Trophoblast cell (in vitro differentiated cells and primary cell): Measurements from ENCODE around the gene FBXO10.
"Not testable (repeated sequence)": the region's sequence is repeated elsewhere in the genome, so short reads cannot be mapped to it uniquely, and the experiment has no call there.

Experiments used
- DNase-seq, 2 donors: peaks; one replicate each; pipeline ENCODE4 v3.0.0-alpha.2; 2016
- H2AFZ ChIP-seq: 2 replicates; pipeline ENCODE4 v1.6.1; 2013; ENCODE audit warnings: low read length, moderate library complexity, mild to moderate bottlenecking; ENCODE audit not compliant: insufficient read depth, poor library complexity
- H2AK5ac ChIP-seq: 2 replicates; pipeline ENCODE4 v1.6.1; 2013; ENCODE audit warnings: mild to moderate bottlenecking, low read length
- H2BK120ac ChIP-seq: 2 replicates; pipeline ENCODE4 v1.6.1; 2013; ENCODE audit warnings: low read length, mild to moderate bottlenecking, moderate library complexity; ENCODE audit not compliant: insufficient read depth, poor library complexity
- H2BK12ac ChIP-seq: 2 replicates; pipeline ENCODE4 v1.6.1; 2013; ENCODE audit warnings: mild to moderate bottlenecking, low read length, moderate library complexity
- H2BK5ac ChIP-seq: 2 replicates; pipeline ENCODE4 v1.6.1; 2013; ENCODE audit warnings: low read length, low read depth, moderate library complexity, mild to moderate bottlenecking; ENCODE audit not compliant: poor library complexity
- H3K14ac ChIP-seq: 2 replicates; pipeline ENCODE4 v1.6.1; 2013; ENCODE audit warnings: mild to moderate bottlenecking, low read length
- H3K18ac ChIP-seq: 2 replicates; pipeline ENCODE4 v1.6.1; 2013; ENCODE audit warnings: mild to moderate bottlenecking, low read length
- H3K23ac ChIP-seq: 2 replicates; pipeline ENCODE4 v1.6.1; 2013; ENCODE audit warnings: low read length
- H3K27ac ChIP-seq: 2 replicates; pipeline ENCODE4 v1.5.1; 2013; ENCODE audit warnings: low read depth, mild to moderate bottlenecking, inconsistent platforms, low read length, moderate library complexity
- H3K27me3 ChIP-seq: 2 replicates; pipeline ENCODE4 v1.6.1; 2013; ENCODE audit warnings: inconsistent platforms, mild to moderate bottlenecking, low read length, moderate library complexity; ENCODE audit not compliant: insufficient read depth
- H3K36me3 ChIP-seq, 2 experiments: 1 replicate in 1 of 2; 2 replicates in 1 of 2; pipeline ENCODE4 v1.6.1; 2013; ENCODE audit warnings: low read length in 2 of 2, mild to moderate bottlenecking in 2 of 2, moderate library complexity in 1 of 2; ENCODE audit not compliant: insufficient read depth in 2 of 2, control insufficient read depth in 1 of 2
- H3K4ac ChIP-seq: 2 replicates; pipeline ENCODE4 v1.6.1; 2013; ENCODE audit warnings: low read depth, mild to moderate bottlenecking, low read length, moderate library complexity
- H3K4me1 ChIP-seq, 2 experiments: 1 replicate in 1 of 2; 2 replicates in 1 of 2; pipeline ENCODE4 v1.6.1; 2013; ENCODE audit warnings: low read length in 2 of 2, mild to moderate bottlenecking in 2 of 2, moderate library complexity in 1 of 2; ENCODE audit not compliant: insufficient read depth in 2 of 2, control insufficient read depth in 1 of 2
- H3K4me2 ChIP-seq: 2 replicates; pipeline ENCODE4 v1.6.1; 2013; ENCODE audit warnings: inconsistent platforms, mild to moderate bottlenecking, low read length, moderate library complexity
- H3K4me3 ChIP-seq: 2 replicates; pipeline ENCODE4 v1.5.1; 2013; ENCODE audit warnings: mild to moderate bottlenecking, low read depth, low read length, inconsistent platforms
- H3K79me1 ChIP-seq: one replicate; pipeline ENCODE4 v1.6.1; 2013; ENCODE audit warnings: low read length
- H3K79me2 ChIP-seq: 2 replicates; pipeline ENCODE4 v1.6.1; 2013; ENCODE audit warnings: low read length, mild to moderate bottlenecking; ENCODE audit not compliant: control insufficient read depth, insufficient read depth, poor library complexity
- H3K9ac ChIP-seq: 2 replicates; pipeline ENCODE4 v1.6.1; 2013; ENCODE audit warnings: mild to moderate bottlenecking, low read length
- H3K9me3 ChIP-seq: 2 replicates; pipeline ENCODE4 v1.6.1; 2013; ENCODE audit warnings: low read depth, mild to moderate bottlenecking, control low read depth, inconsistent platforms, low read length; ENCODE audit not compliant: insufficient read depth
- H4K12ac ChIP-seq: 2 replicates; pipeline ENCODE4 v1.6.1; 2013; ENCODE audit warnings: low read depth, mild to moderate bottlenecking, low read length, moderate library complexity
- H4K8ac ChIP-seq: 2 replicates; pipeline ENCODE4 v1.6.1; 2013; ENCODE audit warnings: low read depth, mild to moderate bottlenecking, low read length, moderate library complexity
- H4K91ac ChIP-seq: one replicate; pipeline ENCODE4 v1.6.1; 2013; ENCODE audit warnings: low read depth, mild to moderate bottlenecking, low read length, moderate library complexity
- WGBS: extraction: QIAGEN DNeasy Blood & Tissue Kit; methylation state at CpG from one replicate; pipeline ENCODE4 v1.1.7; 2013; ENCODE audit warnings: missing lambda C conversion rate; ENCODE audit not compliant: insufficient read length, insufficient coverage; ENCODE audit errors: extremely low coverage; 5-methylcytosine and 5-hydroxymethylcytosine counted together

The FBXO10 gene

DNA sequence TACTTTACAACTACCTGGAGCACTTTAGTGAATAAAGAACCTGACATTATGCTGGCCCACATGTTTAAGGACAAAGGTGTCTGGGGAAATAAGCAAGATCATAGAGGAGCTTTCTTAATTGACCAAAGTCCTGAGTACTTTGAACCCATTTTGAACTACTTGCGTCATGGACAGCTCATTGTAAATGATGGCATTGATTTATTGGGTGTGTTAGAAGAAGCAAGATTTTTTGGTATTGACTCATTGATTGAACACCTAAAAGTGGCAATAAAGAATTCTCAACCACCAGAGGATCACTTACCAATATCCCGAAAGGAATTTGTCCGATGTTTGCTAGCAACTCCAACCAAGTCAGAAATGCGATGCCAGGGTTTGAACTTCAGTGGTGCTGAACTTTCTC, 98.7 kb downstream of the FBXO10 start:
- not testable (repeated sequence) for H4K8ac ChIP-seq, H2BK120ac ChIP-seq, H2BK5ac ChIP-seq

DNA sequence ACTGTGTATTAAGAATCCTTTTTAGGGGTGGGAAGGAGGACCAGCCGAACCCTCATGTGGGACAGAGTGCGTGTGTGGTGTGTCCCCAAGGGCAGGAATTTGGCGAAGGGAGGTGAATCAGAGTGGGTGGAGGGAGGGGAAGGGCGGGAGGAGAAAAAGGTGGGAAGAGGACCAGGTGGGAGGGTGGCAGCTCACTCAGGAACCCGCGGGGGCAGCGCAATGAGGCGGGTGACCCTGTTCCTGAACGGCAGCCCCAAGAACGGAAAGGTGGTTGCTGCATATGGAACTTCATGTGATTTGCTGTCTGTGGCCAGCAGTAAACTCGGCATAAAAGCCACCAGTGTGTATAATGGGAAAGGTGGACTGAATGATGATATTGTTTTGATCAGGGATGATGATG, 99.2 kb downstream of the FBXO10 start:
- DNase-seq: no peak
- no CpG with 5 or more reads among the region's 11 CpGs for WGBS
- no peak overlapping the region for H4K8ac ChIP-seq
- H2BK12ac ChIP-seq: no peak overlapping the region
- no peak overlapping the region for H3K4me3 ChIP-seq
- no peak overlapping the region for H2BK5ac ChIP-seq
- H3K9ac ChIP-seq: no peak overlapping the region
- no peak overlapping the region for H3K27ac ChIP-seq
- H3K9me3 ChIP-seq: peaks cover 1% of the 10 kb centered on the region
- no peak overlapping the region for H2AK5ac ChIP-seq
- H3K18ac ChIP-seq: no peak overlapping the region
- H3K36me3 ChIP-seq: peaks cover 0 to 2% of the 10 kb centered on the region in 2 experiments
- H3K4ac ChIP-seq: no peak overlapping the region
- H2AFZ ChIP-seq: no peak overlapping the region
- H3K27me3 ChIP-seq: no peaks in the 10 kb centered on the region
- H4K12ac ChIP-seq: no peak overlapping the region
- H3K79me1 ChIP-seq: peaks cover 4% of the 10 kb centered on the region
- H3K23ac ChIP-seq: no peak overlapping the region
- H3K79me2 ChIP-seq: peaks cover under 1% of the 10 kb centered on the region
- H3K4me1 ChIP-seq: peaks cover under 1 to 1% of the 10 kb centered on the region in 2 experiments
- H4K91ac ChIP-seq: no peak overlapping the region
- no peak overlapping the region for H3K14ac ChIP-seq
- no peak overlapping the region for H3K4me2 ChIP-seq
- no peak overlapping the region for H2BK120ac ChIP-seq

More for the DNA sequence above, 98.7 kb downstream of the FBXO10 start:
- DNase-seq, H3K27me3 ChIP-seq, H3K79me2 ChIP-seq, H3K14ac ChIP-seq, H3K4me2 ChIP-seq, H3K18ac ChIP-seq, H4K91ac ChIP-seq, H4K12ac ChIP-seq, H2AK5ac ChIP-seq, H2BK12ac ChIP-seq, H3K9me3 ChIP-seq, H3K79me1 ChIP-seq, H3K36me3 ChIP-seq, H3K4me1 ChIP-seq, H3K23ac ChIP-seq, H3K9ac ChIP-seq, H3K27ac ChIP-seq, H3K4ac ChIP-seq, H3K4me3 ChIP-seq, H2AFZ ChIP-seq: not testable (repeated sequence)
- no CpG with 5 or more reads among the region's 4 CpGs for WGBS

DNA sequence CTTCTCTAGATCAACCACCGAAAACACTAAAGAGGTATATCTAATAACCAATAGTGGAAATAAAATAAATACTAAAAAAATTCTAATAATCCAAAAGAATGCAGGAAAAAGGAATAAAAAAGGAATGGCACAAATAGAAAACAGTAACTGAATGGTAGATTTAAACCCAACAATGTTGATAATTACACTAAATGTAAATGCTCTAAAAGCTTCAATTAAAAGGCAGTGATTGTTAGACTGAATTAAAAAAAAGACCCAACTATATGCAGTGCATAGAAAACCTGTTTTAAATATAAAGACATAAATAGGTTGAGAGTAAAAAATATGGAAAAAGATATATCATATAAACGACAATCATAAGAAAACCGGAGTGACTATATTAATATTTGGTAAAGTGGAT, 101.7 kb downstream of the FBXO10 start:
- Histone ChIP-seq H3K4ac (no peak overlapping the region), H3K4me2 (no peak overlapping the region), H4K8ac (no peak overlapping the region), H2AK5ac (no peak overlapping the region), H3K9me3 (peaks cover 1% of the 10 kb centered on the region), H3K9ac (no peak overlapping the region), H3K23ac (no peak overlapping the region), H4K12ac (no peak overlapping the region), H3K27me3 (no peaks in the 10 kb centered on the region), H3K4me3 (no peak overlapping the region), H3K14ac (no peak overlapping the region), H3K27ac (no peak overlapping the region), H3K79me2 (peaks cover 3% of the 10 kb centered on the region), H2BK120ac (no peak overlapping the region), H2BK5ac (no peak overlapping the region), H4K91ac (no peak overlapping the region), H2BK12ac (no peak overlapping the region), H3K79me1 (peaks cover 9% of the 10 kb centered on the region), H3K18ac (no peak overlapping the region), H2AFZ (no peak overlapping the region), H3K36me3 (peaks cover 0 to 2% of the 10 kb centered on the region in 2 experiments), H3K4me1 (peaks cover 4% of the 10 kb centered on the region in 2 experiments)
- no CpG with 5 or more reads among the region's 3 CpGs for WGBS
- DNase-seq: no peak

DNA sequence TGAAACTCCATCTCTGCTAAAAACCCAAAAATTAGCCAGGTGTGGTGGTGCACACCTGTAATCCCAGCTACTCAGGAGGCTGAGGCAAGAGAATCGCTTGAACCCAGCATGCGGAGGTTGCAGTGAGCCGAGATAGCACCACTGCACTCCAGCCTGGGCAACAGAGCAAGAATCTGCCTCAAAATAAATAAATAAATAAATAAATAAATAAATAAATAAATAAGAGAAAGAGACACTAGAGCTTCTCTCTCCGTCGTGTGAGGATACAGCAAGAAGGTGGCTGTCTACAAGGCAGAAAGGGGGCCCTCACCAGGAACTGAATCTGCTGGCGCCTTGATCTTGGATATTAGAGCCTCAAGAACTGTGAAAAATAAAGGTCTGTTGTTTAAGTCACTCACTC, 102.2 kb downstream of the FBXO10 start:
- H3K18ac ChIP-seq, H2BK12ac ChIP-seq, H3K79me2 ChIP-seq, H3K9ac ChIP-seq, H3K9me3 ChIP-seq, H4K91ac ChIP-seq, H3K23ac ChIP-seq, H3K36me3 ChIP-seq, H2AK5ac ChIP-seq, H3K27ac ChIP-seq, DNase-seq, H3K4me1 ChIP-seq, H2BK120ac ChIP-seq, H2AFZ ChIP-seq, H3K14ac ChIP-seq, H4K12ac ChIP-seq, H4K8ac ChIP-seq, H3K4ac ChIP-seq, H3K4me2 ChIP-seq, H3K79me1 ChIP-seq, H3K27me3 ChIP-seq, H2BK5ac ChIP-seq, H3K4me3 ChIP-seq: not testable (repeated sequence)
- WGBS: no CpG with 5 or more reads among the region's 6 CpGs
